ENCODE data around the gene KRT8.

Gene KRT8

GRCh38 chr12:52912711-52913430 lies 8.0 kb upstream of the KRT8 start:
- TF ChIP-seq, protein P1, sequence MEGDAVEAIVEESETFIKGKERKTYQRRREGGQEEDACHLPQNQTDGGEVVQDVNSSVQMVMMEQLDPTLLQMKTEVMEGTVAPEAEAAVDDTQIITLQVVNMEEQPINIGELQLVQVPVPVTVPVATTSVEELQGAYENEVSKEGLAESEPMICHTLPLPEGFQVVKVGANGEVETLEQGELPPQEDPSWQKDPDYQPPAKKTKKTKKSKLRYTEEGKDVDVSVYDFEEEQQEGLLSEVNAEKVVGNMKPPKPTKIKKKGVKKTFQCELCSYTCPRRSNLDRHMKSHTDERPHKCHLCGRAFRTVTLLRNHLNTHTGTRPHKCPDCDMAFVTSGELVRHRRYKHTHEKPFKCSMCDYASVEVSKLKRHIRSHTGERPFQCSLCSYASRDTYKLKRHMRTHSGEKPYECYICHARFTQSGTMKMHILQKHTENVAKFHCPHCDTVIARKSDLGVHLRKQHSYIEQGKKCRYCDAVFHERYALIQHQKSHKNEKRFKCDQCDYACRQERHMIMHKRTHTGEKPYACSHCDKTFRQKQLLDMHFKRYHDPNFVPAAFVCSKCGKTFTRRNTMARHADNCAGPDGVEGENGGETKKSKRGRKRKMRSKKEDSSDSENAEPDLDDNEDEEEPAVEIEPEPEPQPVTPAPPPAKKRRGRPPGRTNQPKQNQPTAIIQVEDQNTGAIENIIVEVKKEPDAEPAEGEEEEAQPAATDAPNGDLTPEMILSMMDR (IDR thresholded peaks at IDR 0.05; ENCODE audit: extremely low read depth, insufficient read depth, missing control alignments): no peak
- no peak for DNase-seq (ENCODE audit: low spot score)
- in situ Hi-C loops (cut with MboI; ENCODE audit: low pct_unique_long_range_greater_than_20kb, low sequenced_read_pairs, unreplicated experiment): no loop called here

- TF ChIP-seq, protein P1 (IDR thresholded peaks at IDR 0.05; ENCODE audit: extremely low read depth, insufficient read depth, missing control alignments): no peak
- no peak for DNase-seq (ENCODE audit: low spot score)
- in situ Hi-C loops (cut with MboI; ENCODE audit: low pct_unique_long_range_greater_than_20kb, low sequenced_read_pairs, unreplicated experiment): no loop called here
Measured at GRCh38 chr12:52910248-52910883, 5.5 kb upstream of the KRT8 start.

DNA sequence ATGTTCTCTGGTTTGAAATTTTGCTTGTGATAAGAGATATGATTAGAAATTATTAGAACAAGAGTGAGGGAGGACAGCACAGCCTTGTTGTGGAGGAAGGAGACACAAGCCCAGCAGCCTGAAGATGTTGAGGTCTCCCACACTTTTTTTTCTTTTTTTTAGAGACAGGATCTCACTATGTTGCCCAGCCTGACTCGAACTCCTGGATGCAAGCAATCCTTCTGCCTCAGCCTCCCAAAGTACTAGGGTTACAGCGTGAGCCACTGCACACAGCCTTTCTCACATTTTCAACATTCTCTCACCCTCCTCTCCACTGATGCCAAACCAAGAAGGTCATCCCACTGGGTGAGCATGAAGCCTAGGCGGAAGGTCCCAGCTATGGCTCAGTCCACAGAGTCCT lies 4.9 kb upstream of the KRT8 start:
- in situ Hi-C loops (cut with MboI; ENCODE audit: low pct_unique_long_range_greater_than_20kb, low sequenced_read_pairs, unreplicated experiment): no loop called here
- DNase-seq (ENCODE audit: low spot score): no peak
- TF ChIP-seq, protein P1 (IDR thresholded peaks at IDR 0.05; ENCODE audit: extremely low read depth, insufficient read depth, missing control alignments): no peak

GRCh38 chr12:52909331-52909730 lies 4.5 kb upstream of the KRT8 start:
- in situ Hi-C loops (cut with MboI; ENCODE audit: low pct_unique_long_range_greater_than_20kb, low sequenced_read_pairs, unreplicated experiment): no loop called here
- TF ChIP-seq, protein P1 (IDR thresholded peaks at IDR 0.05; ENCODE audit: extremely low read depth, insufficient read depth, missing control alignments): no peak
- no peak for DNase-seq (ENCODE audit: low spot score)

GRCh38 chr12:52907092-52907810 lies 2.4 kb upstream of the KRT8 start:
- in situ Hi-C loops (cut with MboI; ENCODE audit: low pct_unique_long_range_greater_than_20kb, low sequenced_read_pairs, unreplicated experiment): no loop called here
- TF ChIP-seq, protein P1 (IDR thresholded peaks at IDR 0.05; ENCODE audit: extremely low read depth, insufficient read depth, missing control alignments): no peak

GRCh38 chr12:52906191-52906601 lies 1.3 kb upstream of the KRT8 start:
- in situ Hi-C loops (cut with MboI; ENCODE audit: low pct_unique_long_range_greater_than_20kb, low sequenced_read_pairs, unreplicated experiment): no loop called here
- TF ChIP-seq, protein P1 (IDR thresholded peaks at IDR 0.05; ENCODE audit: extremely low read depth, insufficient read depth, missing control alignments): no peak
- DNase-seq (ENCODE audit: low spot score): no peak

More at GRCh38 chr12:52907092-52907810, 2.4 kb upstream of the KRT8 start:
- no peak for DNase-seq (ENCODE audit: low spot score)
